NCI-H2227 (cell line): ENCODE measurements around the gene CCNE1.

Source experiments
- DNase-seq: peaks from one replicate; lab custom pipeline; 2025; ENCODE audit not compliant: unreplicated experiment; lab: John Stamatoyannopoulos, UW

The CCNE1 gene

GRCh38 chr19:29811125-29812079 lies at the start of gene CCNE1:
CCNE1 (plus strand) TSS chr19:29811991; CDS start chr19:29812556, 565 bp downstream.
- DNase-seq: peak; percentile 100

GRCh38 chr19:29763196-29763595 lies 48.6 kb upstream of the CCNE1 start:
- DNase-seq: no peak

- DNase-seq: no peak
Measured at GRCh38 chr19:29764361-29764760, 47.4 kb upstream of the CCNE1 start.

- no peak for DNase-seq
Measured at GRCh38 chr19:29766100-29766499, 45.7 kb upstream of the CCNE1 start.

- no peak for DNase-seq
Measured at GRCh38 chr19:29767039-29767735, 44.6 kb upstream of the CCNE1 start.

- DNase-seq: no peak
Measured at GRCh38 chr19:29768166-29768565, 43.6 kb upstream of the CCNE1 start.

GRCh38 chr19:29769997-29770396 lies 41.8 kb upstream of the CCNE1 start:
- no peak for DNase-seq

GRCh38 chr19:29770648-29771047 lies 41.1 kb upstream of the CCNE1 start:
- no peak for DNase-seq

- peak; percentile 93 for DNase-seq
Measured at GRCh38 chr19:29771708-29772414, 39.9 kb upstream of the CCNE1 start.

GRCh38 chr19:29772696-29773095 lies 39.1 kb upstream of the CCNE1 start:
- no peak for DNase-seq

- DNase-seq: no peak
Measured at GRCh38 chr19:29773141-29773540, 38.6 kb upstream of the CCNE1 start.

- DNase-seq: no peak
Measured at GRCh38 chr19:29774126-29774525, 37.7 kb upstream of the CCNE1 start.

- DNase-seq: no peak
Measured at GRCh38 chr19:29777781-29778309, 33.9 kb upstream of the CCNE1 start.

- DNase-seq: no peak
Measured at GRCh38 chr19:29779921-29780320, 31.9 kb upstream of the CCNE1 start.

- no peak for DNase-seq
Measured at GRCh38 chr19:29781386-29782259, 30.2 kb upstream of the CCNE1 start.

- no peak for DNase-seq
Measured at GRCh38 chr19:29782260-29782580, 29.6 kb upstream of the CCNE1 start.

GRCh38 chr19:29783627-29784190 lies 28.1 kb upstream of the CCNE1 start:
- DNase-seq: no peak

GRCh38 chr19:29784598-29785223 lies 27.1 kb upstream of the CCNE1 start:
- DNase-seq: no peak

GRCh38 chr19:29785360-29785759 lies 26.4 kb upstream of the CCNE1 start:
- DNase-seq: no peak
